ENCODE measurements around the gene S100A8.

The S100A8 gene

DNA sequence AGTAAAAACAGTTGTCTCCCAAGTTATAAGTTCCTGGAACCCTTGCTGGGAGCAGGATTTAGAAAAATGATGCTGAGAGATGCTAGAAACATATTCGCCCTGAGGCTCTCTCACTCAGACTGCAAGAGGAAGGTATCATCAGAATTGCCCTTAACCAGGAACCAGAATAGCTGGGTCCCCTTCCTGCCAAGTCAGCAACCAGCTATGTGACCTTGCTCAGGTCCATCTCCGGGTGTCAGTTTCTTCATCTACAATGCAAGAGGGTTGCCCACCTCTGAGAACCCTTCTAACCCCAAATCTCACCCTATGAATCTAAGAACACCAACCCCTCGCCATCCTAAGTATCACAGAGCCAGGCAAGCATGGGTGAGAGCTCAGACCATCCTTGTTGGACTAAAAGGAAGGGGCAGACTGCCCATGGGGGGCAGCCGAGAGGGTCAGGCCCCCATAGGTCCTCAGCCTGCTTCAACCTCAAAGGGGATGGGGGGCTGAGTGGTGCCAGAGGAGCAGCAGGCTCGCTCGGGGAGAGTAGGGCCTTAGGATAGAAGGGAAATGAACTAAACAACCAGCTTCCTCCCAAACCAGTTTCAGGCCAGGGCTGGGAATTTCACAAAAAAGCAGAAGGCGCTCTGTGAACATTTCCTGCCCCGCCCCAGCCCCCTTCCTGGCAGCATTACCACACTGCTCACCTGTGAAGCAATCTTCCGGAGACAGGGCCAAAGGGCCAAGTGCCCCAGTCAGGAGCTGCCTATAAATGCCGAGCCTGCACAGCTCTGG is 33.6 kb downstream of the S100A8 start:
- TF ChIP-seq, protein P1, sequence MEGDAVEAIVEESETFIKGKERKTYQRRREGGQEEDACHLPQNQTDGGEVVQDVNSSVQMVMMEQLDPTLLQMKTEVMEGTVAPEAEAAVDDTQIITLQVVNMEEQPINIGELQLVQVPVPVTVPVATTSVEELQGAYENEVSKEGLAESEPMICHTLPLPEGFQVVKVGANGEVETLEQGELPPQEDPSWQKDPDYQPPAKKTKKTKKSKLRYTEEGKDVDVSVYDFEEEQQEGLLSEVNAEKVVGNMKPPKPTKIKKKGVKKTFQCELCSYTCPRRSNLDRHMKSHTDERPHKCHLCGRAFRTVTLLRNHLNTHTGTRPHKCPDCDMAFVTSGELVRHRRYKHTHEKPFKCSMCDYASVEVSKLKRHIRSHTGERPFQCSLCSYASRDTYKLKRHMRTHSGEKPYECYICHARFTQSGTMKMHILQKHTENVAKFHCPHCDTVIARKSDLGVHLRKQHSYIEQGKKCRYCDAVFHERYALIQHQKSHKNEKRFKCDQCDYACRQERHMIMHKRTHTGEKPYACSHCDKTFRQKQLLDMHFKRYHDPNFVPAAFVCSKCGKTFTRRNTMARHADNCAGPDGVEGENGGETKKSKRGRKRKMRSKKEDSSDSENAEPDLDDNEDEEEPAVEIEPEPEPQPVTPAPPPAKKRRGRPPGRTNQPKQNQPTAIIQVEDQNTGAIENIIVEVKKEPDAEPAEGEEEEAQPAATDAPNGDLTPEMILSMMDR (IDR thresholded peaks at IDR 0.05; ENCODE audit: insufficient read depth, low read length, poor library complexity, severe bottlenecking), result no peak
- DNase-seq (ENCODE audit: extremely low read depth, insufficient read length), result no peak
- no peaks in the 10 kb centered on the region; the same call in none of the 2 replicates for H3K27me3 ChIP-seq (replicated peaks; ENCODE audit: control insufficient read depth, insufficient read depth, low read length)
- H3K4me3 ChIP-seq (replicated peaks; ENCODE audit: low read depth, low read length), result no peak overlapping the region
- no peaks in the 10 kb centered on the region for H3K36me3 ChIP-seq (ENCODE audit: control insufficient read depth, insufficient read depth, low read length)

DNA sequence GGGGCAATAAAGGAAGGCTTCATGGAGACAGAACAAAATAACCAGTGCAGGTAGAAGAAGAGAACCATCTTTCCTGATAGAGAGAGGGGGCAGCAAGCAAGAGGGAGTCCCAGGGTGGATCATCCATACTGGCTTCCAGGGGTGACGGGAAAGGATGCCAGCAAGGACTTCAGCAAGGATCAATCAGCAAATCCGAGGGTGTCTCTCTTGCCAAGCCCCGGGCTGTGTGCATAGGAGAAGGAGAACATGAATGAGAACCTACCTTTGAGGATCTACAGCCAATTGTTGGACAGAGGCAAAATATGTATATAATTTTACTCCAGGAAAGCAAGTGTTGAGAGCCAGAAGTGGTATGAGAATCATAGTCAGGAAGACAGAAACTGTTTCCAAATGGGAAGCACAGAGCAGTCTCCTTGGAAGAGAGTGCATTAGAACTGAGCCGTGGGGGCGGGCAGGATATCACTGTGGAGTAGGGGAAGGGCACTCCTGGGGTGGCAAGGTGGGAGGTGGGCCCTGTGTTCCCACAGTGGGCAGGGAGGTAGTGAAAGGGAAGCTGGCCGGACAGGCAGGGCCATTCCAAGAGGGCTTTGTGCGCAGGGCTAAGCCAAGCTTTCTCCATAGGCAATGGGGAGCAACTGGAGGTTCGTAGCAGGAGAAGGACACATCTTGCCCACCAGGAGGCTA is 34.3 kb downstream of the S100A8 start:
- Histone ChIP-seq H3K27me3 (replicated peaks; ENCODE audit: control insufficient read depth, insufficient read depth, low read length) (no peaks in the 10 kb centered on the region; the same call in none of the 2 replicates), H3K36me3 (ENCODE audit: control insufficient read depth, insufficient read depth, low read length) (no peaks in the 10 kb centered on the region), H3K4me3 (replicated peaks; ENCODE audit: low read depth, low read length) (no peak overlapping the region)
- no peak for DNase-seq (ENCODE audit: extremely low read depth, insufficient read length)
- TF ChIP-seq, protein P1 (IDR thresholded peaks at IDR 0.05; ENCODE audit: insufficient read depth, low read length, poor library complexity, severe bottlenecking), result no peak

- no peaks in the 10 kb centered on the region; the same call in none of the 2 replicates for H3K27me3 ChIP-seq (replicated peaks; ENCODE audit: control insufficient read depth, insufficient read depth, low read length)
- DNase-seq (ENCODE audit: extremely low read depth, insufficient read length), result no peak
- H3K36me3 ChIP-seq (ENCODE audit: control insufficient read depth, insufficient read depth, low read length), result no peaks in the 10 kb centered on the region
- TF ChIP-seq, protein P1 (IDR thresholded peaks at IDR 0.05; ENCODE audit: insufficient read depth, low read length, poor library complexity, severe bottlenecking), result peak; percentile 79
- H3K4me3 ChIP-seq (replicated peaks; ENCODE audit: low read depth, low read length), result no peak overlapping the region
Observed at GRCh38 chr1:153355445-153356071, 35.3 kb downstream of the S100A8 start.

DNA sequence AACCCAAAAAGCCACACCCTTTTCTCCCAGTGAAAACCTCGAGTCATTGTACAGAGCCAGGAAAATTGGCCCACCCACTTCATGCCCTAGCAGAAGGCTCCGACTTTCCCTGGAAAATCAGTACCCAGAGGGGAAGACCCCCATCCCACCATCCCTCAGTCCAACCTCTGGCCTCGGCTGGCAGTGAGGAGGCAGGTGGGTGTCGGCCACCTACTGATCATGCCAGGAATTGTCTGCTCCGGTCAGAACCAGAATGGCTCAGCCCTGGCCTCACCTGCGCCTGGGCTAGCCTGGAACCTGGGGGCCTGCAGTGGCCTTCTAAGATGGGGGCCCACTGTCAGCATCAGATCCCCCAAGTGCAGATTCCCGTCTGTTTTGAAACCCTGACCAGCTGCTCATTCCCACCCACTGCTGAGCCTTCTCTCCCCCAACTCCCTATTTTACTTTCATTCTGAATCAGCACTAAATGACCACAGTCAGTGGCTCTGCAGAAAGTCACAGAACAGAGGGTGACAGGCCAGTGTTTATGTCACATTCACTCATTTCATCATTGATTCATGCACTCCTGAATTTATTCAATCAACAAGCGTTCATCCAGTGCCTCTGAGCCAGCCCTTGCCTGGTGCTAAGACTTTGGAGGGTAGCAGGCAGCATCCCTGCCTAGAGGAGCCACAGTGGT is 36.2 kb downstream of the S100A8 start:
- TF ChIP-seq, protein P1 (IDR thresholded peaks at IDR 0.05; ENCODE audit: insufficient read depth, low read length, poor library complexity, severe bottlenecking), result no peak
- no peak overlapping the region for H3K4me3 ChIP-seq (replicated peaks; ENCODE audit: low read depth, low read length)
- DNase-seq (ENCODE audit: extremely low read depth, insufficient read length), result no peak
- H3K36me3 ChIP-seq (ENCODE audit: control insufficient read depth, insufficient read depth, low read length), result no peaks in the 10 kb centered on the region
- H3K27me3 ChIP-seq (replicated peaks; ENCODE audit: control insufficient read depth, insufficient read depth, low read length), result no peaks in the 10 kb centered on the region; the same call in none of the 2 replicates

DNA sequence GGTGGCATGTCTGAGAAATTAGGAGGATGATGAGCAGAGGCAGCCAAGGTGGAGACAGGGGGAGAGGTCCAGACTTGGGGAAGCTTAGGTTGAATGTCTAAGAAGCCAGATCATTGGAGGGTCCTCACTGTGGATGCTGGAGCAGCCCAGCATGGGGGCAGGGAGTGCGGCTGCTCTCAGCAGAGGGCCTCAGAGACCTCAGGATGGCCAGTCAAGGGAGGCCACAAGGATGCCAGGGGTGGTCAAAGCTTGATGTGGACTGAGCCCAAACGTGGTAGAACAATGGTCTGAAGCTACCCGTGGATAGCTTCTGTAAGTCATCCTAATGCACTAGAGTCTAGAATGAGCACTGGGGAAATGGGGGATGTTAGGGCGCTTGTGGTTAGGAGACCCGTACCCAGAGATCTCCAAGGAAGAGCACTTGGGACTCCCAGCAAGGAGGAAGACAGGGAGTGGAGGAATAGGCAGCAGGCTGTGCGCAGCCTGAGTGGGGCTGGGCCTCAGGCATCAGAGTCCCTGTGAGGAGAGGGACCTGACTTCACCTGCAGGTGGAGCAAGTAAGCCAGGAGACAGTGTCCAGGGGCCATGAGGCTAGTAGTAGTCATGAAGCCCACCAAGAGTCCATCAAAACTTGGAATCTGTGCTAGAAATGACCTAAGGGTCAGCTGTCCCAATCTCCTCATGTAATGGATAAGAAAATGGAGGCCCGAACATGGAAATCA is 37.5 kb downstream of the S100A8 start:
- no peaks in the 10 kb centered on the region for H3K36me3 ChIP-seq (ENCODE audit: control insufficient read depth, insufficient read depth, low read length)
- TF ChIP-seq, protein P1 (IDR thresholded peaks at IDR 0.05; ENCODE audit: insufficient read depth, low read length, poor library complexity, severe bottlenecking), result peak; percentile 58
- H3K4me3 ChIP-seq (replicated peaks; ENCODE audit: low read depth, low read length), result no peak overlapping the region
- DNase-seq (ENCODE audit: extremely low read depth, insufficient read length), result no peak
- no peaks in the 10 kb centered on the region; the same call in none of the 2 replicates for H3K27me3 ChIP-seq (replicated peaks; ENCODE audit: control insufficient read depth, insufficient read depth, low read length)

All from GM06990 (cell line).